GM20431 (cell line): ENCODE data around the gene C1orf226.

Source experiments
- in situ Hi-C: fragments of 300-500 bp; cut with MseI, MboI; formaldehyde crosslinking; loops from one replicate; pipeline ENCODE4 v1.15.0; 2020; ENCODE audit warnings: low sequenced_read_pairs; ENCODE audit not compliant: unreplicated experiment

The C1orf226 gene

GRCh38 chr1:162383091-162383490 lies 1.6 kb downstream of the C1orf226 start:
- in situ Hi-C loops = no loop called here

- in situ Hi-C loops = no loop called here
These were observed 2.0 kb downstream of the C1orf226 start for GRCh38 chr1:162383516-162383915.

DNA sequence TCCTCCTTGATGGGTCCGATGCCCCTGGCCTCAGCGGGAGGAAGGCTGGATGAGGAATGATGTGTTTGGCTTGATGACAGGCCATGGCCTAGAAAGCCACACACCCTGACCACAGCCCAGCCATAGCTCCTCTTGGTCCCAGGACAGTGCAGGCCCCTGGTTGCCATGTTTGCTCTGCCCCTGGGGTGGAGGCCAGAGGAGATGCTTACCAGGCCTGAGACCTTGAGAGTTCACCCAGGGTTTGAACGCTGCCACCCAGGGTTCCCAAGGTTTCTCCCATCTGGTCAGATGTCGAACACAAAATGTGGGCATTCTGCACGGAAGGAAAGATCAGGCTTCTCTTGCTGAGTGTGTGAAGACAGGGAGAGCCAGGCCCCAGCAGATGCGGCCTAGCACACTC lies 2.6 kb downstream of the C1orf226 start:
- in situ Hi-C loops = no loop called here

DNA sequence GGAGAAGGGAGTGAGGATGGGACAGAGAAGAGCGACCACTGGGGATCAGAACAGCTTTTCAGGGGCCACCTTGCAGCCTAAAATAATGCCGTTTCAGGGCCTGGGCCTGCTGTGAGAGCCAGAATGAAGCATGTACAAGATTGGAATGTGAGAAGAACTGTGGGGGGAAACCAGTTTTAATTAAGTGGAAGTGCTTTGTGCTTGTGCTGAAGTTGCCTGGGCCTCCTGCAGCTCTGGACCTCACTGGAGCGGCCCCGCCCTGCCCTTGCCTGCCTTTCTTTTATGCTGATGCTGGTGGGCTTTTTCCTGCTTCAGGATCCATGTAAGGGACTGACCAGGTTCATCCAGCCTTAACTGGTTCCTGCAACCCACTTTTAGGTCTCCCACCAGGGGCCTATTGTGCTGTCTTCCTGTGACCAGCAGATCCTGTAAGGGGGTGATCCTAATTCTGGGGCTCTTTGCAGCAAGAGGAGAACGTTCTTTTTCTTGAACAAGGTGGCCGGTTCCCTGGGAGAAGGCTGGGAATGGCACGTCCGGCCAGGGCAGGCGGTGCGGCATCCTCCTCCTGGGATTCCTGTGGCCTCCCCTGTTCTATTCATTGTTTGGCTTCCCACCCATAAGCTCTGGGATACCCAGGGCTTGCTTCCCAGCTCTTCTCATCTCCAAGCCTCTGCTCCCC lies 3.2 kb downstream of the C1orf226 start:
- in situ Hi-C loops = no loop called here

DNA sequence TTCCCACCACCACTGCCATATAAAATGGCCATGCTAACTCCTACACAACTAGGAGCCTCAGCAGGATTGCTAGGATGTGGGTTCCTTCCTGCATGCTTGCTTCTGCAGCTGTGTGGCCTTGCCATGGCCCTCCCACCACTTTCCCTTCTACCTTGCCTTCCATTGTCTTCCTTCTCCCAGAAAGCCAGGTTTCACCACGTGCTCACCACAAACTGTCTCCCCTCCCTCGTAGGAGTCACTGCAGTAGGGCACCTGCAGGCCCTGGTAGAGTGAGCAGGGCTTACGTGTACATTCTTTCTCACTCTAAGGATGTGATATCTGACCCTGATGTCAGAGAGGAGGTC lies 3.7 kb downstream of the C1orf226 start:
- in situ Hi-C loops = no loop called here

DNA sequence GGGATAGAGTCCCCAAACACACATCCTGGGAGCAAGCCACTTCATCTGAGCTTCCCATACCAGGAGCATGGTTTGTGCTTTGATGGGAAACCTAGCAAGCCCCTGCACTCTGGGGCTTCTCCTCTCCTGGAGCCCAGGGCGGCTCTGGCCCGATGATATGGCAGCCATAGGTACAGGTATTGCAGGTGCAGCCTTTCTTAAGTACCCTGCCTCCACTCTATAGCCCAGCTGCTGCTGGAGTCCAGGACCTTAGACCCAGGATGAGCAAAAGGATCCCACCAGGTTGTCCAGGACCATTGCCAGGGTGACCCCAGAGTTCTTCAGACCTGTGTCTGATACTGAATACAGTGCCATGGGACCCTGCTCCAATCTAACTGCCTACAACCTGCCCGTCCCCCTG lies 4.2 kb downstream of the C1orf226 start:
- in situ Hi-C loops = no loop called here

DNA sequence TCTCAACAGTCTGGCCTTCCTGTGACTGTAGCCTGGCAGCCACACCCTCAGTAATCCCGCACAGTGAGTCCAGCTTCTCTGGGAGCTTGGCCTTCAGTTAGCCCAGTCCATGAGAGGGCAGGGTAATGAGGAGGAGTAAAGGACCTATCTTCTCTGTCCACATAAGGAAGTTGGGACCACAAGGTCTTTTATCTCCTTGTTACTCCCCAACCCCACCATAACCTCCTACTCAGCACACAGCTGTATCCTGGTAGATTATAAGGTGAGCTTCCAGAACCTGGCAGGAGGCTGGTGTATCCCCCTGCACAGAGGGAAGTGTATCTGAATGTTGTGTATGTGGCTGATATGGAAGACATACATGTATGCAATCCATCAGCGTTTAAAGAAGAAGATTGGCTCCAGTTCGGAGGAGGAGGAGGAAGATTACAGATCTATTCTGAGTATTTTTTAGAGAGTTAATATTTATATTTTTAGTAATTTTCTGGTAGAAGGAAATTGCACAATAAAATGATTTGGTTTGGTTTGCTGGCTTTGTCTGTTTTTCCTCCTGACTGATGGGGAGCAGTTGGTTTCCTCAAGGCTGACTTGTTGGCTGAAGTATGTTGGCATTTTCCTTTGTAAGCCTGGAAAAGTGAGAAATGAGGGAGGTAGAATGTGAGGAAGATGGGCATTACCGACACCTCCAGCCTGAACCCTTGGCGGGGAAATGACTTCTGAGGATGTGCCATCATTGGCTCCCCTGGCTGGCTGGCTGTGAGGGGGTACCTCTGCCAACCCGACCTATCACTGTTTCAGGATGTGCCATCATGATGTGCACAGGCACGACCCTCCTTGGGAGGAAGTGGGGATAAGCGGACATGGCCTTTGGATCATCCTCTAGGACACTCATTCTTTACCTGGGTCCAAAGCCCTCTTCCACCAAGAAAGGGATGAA lies 5.0 kb downstream of the C1orf226 start:
- in situ Hi-C loops = no loop called here

DNA sequence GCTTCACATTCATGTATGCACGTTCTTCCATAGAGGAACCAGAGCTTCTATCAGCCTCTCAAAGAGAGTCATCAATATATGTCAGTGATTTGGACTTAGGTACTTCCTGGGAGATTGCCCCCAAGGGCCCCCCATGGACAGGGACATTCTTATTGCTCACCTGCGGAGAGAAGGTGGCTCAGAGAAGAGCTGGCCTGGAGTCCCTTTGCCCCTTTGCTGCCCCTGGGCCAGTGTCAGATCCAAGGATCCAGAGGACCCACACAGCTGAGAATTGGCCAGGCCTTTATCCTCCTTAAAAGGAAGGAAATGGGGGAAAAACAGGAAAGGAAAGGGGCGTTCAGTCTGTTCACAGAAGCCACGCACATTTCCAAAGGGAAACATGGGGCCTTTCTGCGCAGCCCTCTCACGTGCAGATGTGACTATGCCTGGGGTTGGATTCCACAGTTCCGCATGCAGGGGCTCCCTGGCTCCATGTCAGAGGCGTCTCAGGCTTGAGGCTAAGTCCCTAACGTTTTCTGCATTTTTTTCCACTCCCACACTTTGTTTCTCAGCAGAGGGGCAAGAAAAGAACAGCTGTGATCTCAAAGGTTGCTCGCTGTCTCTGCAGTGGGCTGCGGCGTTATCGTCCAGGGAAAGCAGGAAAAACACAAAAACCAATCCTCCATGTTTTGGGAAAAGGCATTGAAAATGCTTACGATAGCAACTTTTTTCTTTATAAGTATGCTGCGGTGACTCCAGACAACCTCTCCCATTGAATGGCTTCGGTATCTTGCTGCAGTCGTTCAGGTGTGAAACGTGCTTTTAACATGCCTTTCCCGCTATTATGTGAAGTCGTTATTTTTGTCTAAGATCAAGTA lies 5.9 kb downstream of the C1orf226 start:
- in situ Hi-C loops = no loop called here

- in situ Hi-C loops = no loop called here
These were observed 6.6 kb downstream of the C1orf226 start for GRCh38 chr1:162388083-162388594.

- in situ Hi-C loops = no loop called here
These were observed 7.1 kb downstream of the C1orf226 start for GRCh38 chr1:162388615-162389014.

DNA sequence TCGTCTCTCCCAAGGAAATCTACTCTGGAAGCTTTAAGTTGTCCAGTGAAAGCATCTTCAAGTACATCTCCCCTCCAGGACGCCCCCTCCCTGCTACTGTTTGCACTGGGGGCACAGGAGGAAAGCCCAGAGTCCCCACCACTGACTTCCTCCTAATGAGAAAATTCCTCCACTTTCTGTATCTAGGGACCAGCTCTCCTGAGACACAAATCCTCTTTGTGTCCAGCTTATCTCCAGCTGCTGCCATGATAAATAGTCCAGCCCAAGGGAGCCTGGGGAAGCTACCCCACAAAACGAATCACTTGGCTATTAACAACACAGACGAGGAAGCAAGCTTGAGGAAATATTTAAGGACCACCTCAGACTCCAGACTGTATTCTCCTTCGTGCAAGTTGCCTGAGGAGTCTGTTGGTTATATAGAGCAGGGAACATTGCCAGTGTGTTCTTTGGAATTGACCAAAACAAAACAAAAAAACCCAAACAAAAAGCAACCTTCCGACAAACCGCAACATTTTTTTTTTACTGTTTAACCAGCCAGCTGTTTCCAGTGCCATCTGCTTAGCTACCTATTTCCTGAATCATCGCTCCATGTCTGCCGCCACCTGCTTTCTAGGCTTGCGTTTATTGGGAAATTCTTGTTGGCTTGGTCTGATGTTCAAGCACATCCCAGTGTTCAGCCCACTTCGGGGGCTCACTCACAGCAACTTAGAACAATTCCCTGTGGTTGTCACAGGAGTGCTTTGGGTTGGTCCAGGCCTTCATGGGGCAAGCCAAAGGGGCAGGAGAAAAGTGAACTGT lies 7.7 kb downstream of the C1orf226 start:
- in situ Hi-C loops = no loop called here

GRCh38 chr1:162389971-162390370 lies 8.4 kb downstream of the C1orf226 start:
- in situ Hi-C loops = no loop called here

DNA sequence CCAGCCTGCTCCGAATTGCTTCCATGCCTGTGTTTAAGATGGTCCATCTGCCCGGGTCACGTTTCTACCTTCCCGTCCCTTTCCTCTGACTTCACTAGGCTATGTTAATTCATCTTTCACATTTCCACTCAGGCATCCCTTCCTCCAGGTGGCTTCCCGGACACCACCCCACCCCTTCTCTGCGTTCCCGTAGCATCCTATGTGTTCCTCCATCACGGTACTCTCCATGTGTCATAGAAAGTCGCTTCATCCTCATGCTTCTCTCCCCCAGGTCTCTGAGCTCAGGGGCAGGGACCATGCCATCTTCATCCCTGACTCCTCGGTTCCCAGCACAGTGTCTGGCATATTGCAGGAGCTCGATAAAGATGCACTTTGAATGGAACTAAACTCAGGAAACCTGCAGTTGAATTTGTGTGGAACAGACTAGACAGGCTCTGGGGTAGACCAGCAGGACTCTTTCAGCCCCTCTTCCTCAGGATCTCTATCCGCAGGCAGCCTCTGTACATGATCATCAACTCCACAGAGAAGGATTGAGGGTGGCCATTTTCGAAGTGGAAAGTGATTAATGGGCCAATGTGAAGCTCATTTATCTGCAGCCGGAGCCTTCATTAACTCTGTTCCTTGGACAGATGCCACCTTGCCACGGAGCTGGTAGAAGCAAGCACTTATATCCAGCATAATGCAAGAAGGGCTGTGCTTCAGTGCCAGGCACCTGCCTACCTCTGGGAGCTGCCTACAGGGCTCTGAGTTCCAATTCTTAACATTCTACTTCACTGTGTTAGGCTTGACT lies 9.1 kb downstream of the C1orf226 start:
- in situ Hi-C loops = no loop called here

- in situ Hi-C loops = no loop called here
These were observed 10.4 kb downstream of the C1orf226 start for GRCh38 chr1:162391790-162392563.

GRCh38 chr1:162396201-162396906 lies 14.8 kb downstream of the C1orf226 start:
- in situ Hi-C loops = no loop called here

DNA sequence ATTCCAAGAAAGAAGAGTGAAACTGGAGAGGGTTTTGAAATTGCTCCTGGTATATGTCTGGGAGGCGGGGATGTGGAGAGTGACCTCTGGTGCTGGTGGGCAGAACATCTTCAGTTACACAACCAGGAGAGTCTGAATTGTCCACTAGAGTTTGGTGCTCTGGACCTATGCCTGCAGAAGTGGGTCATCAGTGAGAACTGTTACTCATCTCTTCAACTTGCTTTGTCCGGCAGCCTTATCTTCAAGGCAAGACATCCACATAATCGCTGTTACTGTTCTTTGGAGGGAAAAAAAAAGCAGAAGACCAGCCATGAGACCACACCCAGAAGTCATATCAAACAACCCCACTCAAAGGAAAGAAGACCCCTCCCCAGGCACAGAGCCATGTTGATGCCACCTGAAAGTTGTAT lies 15.5 kb downstream of the C1orf226 start:
- in situ Hi-C loops = no loop called here

DNA sequence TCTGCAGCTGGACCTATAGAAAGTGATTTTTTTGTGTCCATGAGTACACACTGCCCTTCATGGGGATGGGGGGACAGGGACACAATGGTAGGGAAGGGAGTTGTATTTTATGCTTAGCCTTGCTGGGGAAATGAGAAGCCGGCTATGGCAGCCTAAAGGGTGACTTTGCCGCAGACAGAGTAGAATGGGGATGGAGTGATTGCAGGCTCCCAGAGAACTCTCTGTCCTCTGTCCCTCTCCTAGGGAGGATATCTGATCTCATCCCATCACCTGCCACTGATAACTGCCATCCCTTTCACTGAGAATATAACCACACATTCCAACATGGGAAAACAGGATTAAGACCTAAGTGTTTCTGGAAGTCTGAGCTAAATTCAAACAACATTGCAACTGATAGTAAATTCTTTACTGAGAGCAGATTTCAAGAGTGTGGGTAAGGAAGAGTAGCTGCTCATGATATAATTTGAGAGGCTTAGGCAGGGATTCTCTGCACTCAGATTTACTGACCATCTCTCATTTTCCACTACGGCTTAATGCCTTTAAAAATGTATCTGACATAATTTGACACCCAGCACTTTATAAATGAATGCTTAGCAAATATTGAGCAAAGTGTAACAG lies 16.5 kb downstream of the C1orf226 start:
- in situ Hi-C loops = no loop called here
